ENCODE data around the gene CFHR1. TPM values are rescaled to one million over a fixed set of nuclear protein-coding genes. Genes with fewer than 3 reads are reported as not detected.

CFHR1 gene
- total and polyA plus RNA-seq, 5 donors from 2014 or later: not detected

Other genes with a start within 250 kb of the CFHR1 start
- not detected for gene KCNT2, start 211.3 kb upstream of the CFHR1 start, total RNA-seq
- gene KCNT2, start 211.3 kb upstream of the CFHR1 start, polyA plus RNA-seq: not detected
- gene CFH, start 167.7 kb upstream of the CFHR1 start, total RNA-seq: 0.17 TPM
- gene CFH, start 167.7 kb upstream of the CFHR1 start, polyA plus RNA-seq: under 1 TPM in 1 of 4 donors, not detected in 3; 0.48 TPM
- gene CFHR3, start 44.9 kb upstream of the CFHR1 start, total RNA-seq: not detected
- gene CFHR3, start 44.9 kb upstream of the CFHR1 start, polyA plus RNA-seq: not detected
- gene CFHR4, start 68.3 kb downstream of the CFHR1 start, total RNA-seq: not detected
- gene CFHR4, start 68.3 kb downstream of the CFHR1 start, polyA plus RNA-seq: not detected
- gene CFHR2, start 124.0 kb downstream of the CFHR1 start, total RNA-seq: not detected
- gene CFHR2, start 124.0 kb downstream of the CFHR1 start, polyA plus RNA-seq: not detected
- not detected for gene CFHR5, start 157.8 kb downstream of the CFHR1 start, total RNA-seq
- gene CFHR5, start 157.8 kb downstream of the CFHR1 start, polyA plus RNA-seq: not detected
- gene F13B, start 247.5 kb downstream of the CFHR1 start, total RNA-seq: not detected
- not detected for gene F13B, start 247.5 kb downstream of the CFHR1 start, polyA plus RNA-seq